ENCODE data around the gene CISD3. TPM values are rescaled to one million over a fixed set of nuclear protein-coding genes. Genes with fewer than 3 reads are reported as not detected.

CISD3 gene
- total and polyA plus RNA-seq, 2 donors (not counting 1 experiment from before 2014, with no cell fraction given) = 5.0 to 11.3 TPM

DNA sequence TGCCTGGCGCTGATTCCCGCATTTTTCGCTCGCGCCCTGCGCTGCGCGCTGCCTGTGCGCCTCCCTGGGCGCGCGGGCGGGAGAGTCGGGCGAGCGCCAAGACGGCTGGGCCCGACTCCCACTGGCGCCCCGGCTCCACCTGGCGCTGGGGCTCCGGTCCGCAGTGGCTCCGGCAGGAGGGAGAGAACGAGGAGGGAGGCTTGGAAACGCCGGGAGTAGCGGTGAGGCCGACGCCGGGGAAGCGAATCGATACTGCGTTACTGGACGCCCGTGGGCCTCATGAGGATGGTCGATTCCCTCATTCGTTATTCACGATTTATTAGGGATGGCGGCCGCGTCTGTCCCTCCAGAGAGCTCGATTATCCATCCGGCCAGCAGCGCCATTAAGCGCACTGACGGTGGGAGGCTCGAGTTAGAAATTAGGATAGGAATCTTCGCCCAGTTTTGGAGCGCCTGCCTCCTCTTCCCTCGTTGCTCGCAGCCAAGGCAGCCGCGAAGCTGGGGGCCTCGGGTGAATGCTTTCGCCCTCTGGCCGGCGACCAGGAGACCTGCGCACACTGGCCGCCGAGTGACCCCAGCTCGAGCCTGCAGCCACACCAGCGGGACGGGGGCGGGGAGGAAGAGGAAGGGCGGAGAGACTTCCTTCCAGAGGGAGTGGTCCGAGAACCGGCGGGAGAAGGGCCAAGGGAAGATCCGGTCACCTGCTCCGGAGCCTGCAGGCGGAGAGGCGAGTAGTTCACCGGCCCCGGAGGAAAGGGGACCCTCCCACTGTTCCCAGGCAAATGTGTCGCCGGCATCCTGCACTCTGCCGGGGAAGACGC lies 19.3 kb downstream of the CISD3 start:
- ATAC-seq (ENCODE audit: low read depth) (no peak), DNase-seq (peak; percentile 72)
- peaks cover 27% of the 10 kb centered on the region for H4K20me1 ChIP-seq (ENCODE audit: control insufficient read depth, insufficient read depth, low read length, poor library complexity, severe bottlenecking)
- H3K27ac ChIP-seq (ENCODE audit: low read length in 2 of 2) = no peak overlapping the region
- peaks cover 68 to 80% of the 10 kb centered on the region in 2 donors for H3K4me1 ChIP-seq (ENCODE audit: control insufficient read depth in 2 of 2, insufficient read depth in 2 of 2, low read length in 2 of 2)
- H3K9ac ChIP-seq (ENCODE audit: low read length) = peak overlapping the region; percentile 60
- peaks cover 0 to 50% (median 25%) of the 10 kb centered on the region in 4 experiments for H3K27me3 ChIP-seq (replicated peaks in 1 of 4; ENCODE audit: control extremely low read depth in 1 of 4, control insufficient read depth in 3 of 4, insufficient read depth in 4 of 4, low read length in 3 of 4)
- POLR2A ChIA-PET = interaction anchor here (0.6 kb wide), 1 partner anchor 44 kb away, joined by 6 read pairs; no protein-coding TSS in a partner anchor
- peaks cover 0 to 9% (median 0%) of the 10 kb centered on the region in 3 donors for H3K9me3 ChIP-seq (ENCODE audit: control extremely low read depth in 1 of 3, control insufficient read depth in 2 of 3, insufficient read depth in 1 of 3, low read length in 2 of 3)
- H3K27ac Mint-ChIP-seq = peak overlapping the region; percentile 21
- peaks cover 33% of the 10 kb centered on the region for H3K27me3 Mint-ChIP-seq
- CTCF ChIA-PET = interaction anchor here (0.6 kb wide), 1 partner anchor 13 kb away, joined by 3 read pairs; no protein-coding TSS in a partner anchor
- peaks cover 0 to under 1% of the 10 kb centered on the region in 2 experiments for H3K36me3 ChIP-seq (replicated peaks in 1 of 2; ENCODE audit: control extremely low read depth in 1 of 2, control insufficient read depth in 1 of 2, extremely low read depth in 1 of 2, insufficient read depth in 2 of 2, low read length in 1 of 2)
- no peak for TF ChIP-seq EZH2 (IDR thresholded peaks at IDR 0.05; ENCODE audit: borderline replicate concordance, insufficient read depth, low read depth, low read length, poor library complexity, severe bottlenecking)
- TF ChIP-seq, protein P1, sequence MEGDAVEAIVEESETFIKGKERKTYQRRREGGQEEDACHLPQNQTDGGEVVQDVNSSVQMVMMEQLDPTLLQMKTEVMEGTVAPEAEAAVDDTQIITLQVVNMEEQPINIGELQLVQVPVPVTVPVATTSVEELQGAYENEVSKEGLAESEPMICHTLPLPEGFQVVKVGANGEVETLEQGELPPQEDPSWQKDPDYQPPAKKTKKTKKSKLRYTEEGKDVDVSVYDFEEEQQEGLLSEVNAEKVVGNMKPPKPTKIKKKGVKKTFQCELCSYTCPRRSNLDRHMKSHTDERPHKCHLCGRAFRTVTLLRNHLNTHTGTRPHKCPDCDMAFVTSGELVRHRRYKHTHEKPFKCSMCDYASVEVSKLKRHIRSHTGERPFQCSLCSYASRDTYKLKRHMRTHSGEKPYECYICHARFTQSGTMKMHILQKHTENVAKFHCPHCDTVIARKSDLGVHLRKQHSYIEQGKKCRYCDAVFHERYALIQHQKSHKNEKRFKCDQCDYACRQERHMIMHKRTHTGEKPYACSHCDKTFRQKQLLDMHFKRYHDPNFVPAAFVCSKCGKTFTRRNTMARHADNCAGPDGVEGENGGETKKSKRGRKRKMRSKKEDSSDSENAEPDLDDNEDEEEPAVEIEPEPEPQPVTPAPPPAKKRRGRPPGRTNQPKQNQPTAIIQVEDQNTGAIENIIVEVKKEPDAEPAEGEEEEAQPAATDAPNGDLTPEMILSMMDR (IDR thresholded peaks at IDR 0.05) = no peak
- H3K4me1 Mint-ChIP-seq = peaks cover 53% of the 10 kb centered on the region
- 3% methylated on average over 79 of the region's 79 CpGs for WGBS (ENCODE audit: insufficient coverage)
- peak overlapping the region; percentile 94 for H3K4me3 Mint-ChIP-seq
- peak overlapping the region in 4 of 5 experiments; percentile 18 to 57 (median 42) for H3K4me3 ChIP-seq (ENCODE audit: control extremely low read depth in 1 of 5, extremely low read depth in 1 of 5, insufficient read depth in 1 of 5, low read depth in 2 of 5, low read length in 4 of 5)
- intact Hi-C loops (cut with micrococcal nuclease) = loop anchor here (5.0 kb wide), 1 partner anchor 192 kb away; no protein-coding TSS in a partner anchor
- H2AFZ ChIP-seq (ENCODE audit: insufficient read depth, low read depth, low read length, poor library complexity, severe bottlenecking) = peak overlapping the region; percentile 21
- peaks cover 24% of the 10 kb centered on the region for H3K79me2 ChIP-seq (ENCODE audit: control insufficient read depth, insufficient read depth, low read length)
- H3K4me2 ChIP-seq (replicated peaks; ENCODE audit: low read depth, low read length, poor library complexity, severe bottlenecking) = peak overlapping the region; percentile 79
- no peaks in the 10 kb centered on the region for H3K9me3 Mint-ChIP-seq (ENCODE audit: insufficient read depth)

GRCh38 chr17:38750044-38750311 lies 19.8 kb downstream of the CISD3 start:
- TF ChIP-seq EZH2 (IDR thresholded peaks at IDR 0.05; ENCODE audit: borderline replicate concordance, insufficient read depth, low read depth, low read length, poor library complexity, severe bottlenecking) = peak; percentile 51
- TF ChIP-seq, protein P1 (IDR thresholded peaks at IDR 0.05) = no peak
- H3K27ac Mint-ChIP-seq = no peak overlapping the region
- peaks cover 56% of the 10 kb centered on the region for H3K4me1 Mint-ChIP-seq
- H3K27me3 Mint-ChIP-seq = peaks cover 33% of the 10 kb centered on the region
- Histone ChIP-seq H3K79me2 (ENCODE audit: control insufficient read depth, insufficient read depth, low read length) (peaks cover 29% of the 10 kb centered on the region), H3K4me3 (ENCODE audit: control extremely low read depth in 1 of 5, extremely low read depth in 1 of 5, insufficient read depth in 1 of 5, low read depth in 2 of 5, low read length in 4 of 5) (peak overlapping the region in 4 of 5 experiments; percentile 18 to 57 (median 42)), H3K27ac (ENCODE audit: low read length in 2 of 2) (no peak overlapping the region), H2AFZ (ENCODE audit: insufficient read depth, low read depth, low read length, poor library complexity, severe bottlenecking) (peak overlapping the region; percentile 21), H4K20me1 (ENCODE audit: control insufficient read depth, insufficient read depth, low read length, poor library complexity, severe bottlenecking) (peaks cover 32% of the 10 kb centered on the region), H3K4me1 (ENCODE audit: control insufficient read depth in 2 of 2, insufficient read depth in 2 of 2, low read length in 2 of 2) (peaks cover 68 to 80% of the 10 kb centered on the region in 2 donors), H3K27me3 (replicated peaks in 1 of 4; ENCODE audit: control extremely low read depth in 1 of 4, control insufficient read depth in 3 of 4, insufficient read depth in 4 of 4, low read length in 3 of 4) (peaks cover 0 to 50% (median 25%) of the 10 kb centered on the region in 4 experiments), H3K9me3 (ENCODE audit: control extremely low read depth in 1 of 3, control insufficient read depth in 2 of 3, insufficient read depth in 1 of 3, low read length in 2 of 3) (peaks cover 0 to 9% (median 0%) of the 10 kb centered on the region in 3 donors), H3K9ac (ENCODE audit: low read length) (peak overlapping the region; percentile 60), H3K36me3 (replicated peaks in 1 of 2; ENCODE audit: control extremely low read depth in 1 of 2, control insufficient read depth in 1 of 2, extremely low read depth in 1 of 2, insufficient read depth in 2 of 2, low read length in 1 of 2) (peaks cover 0 to 5% of the 10 kb centered on the region in 2 experiments), H3K4me2 (replicated peaks; ENCODE audit: low read depth, low read length, poor library complexity, severe bottlenecking) (peak overlapping the region; percentile 79)
- H3K9me3 Mint-ChIP-seq (ENCODE audit: insufficient read depth) = no peaks in the 10 kb centered on the region
- CTCF ChIA-PET = no interaction called here
- intact Hi-C loops (cut with micrococcal nuclease) = loop anchor here (5.0 kb wide), 1 partner anchor 193 kb away; no protein-coding TSS in a partner anchor
- H3K4me3 Mint-ChIP-seq = peak overlapping the region; percentile 94
- DNase-seq (no peak), ATAC-seq (ENCODE audit: low read depth) (no peak)
- 7% methylated on average over 9 of the region's 12 CpGs for WGBS (ENCODE audit: insufficient coverage)
- POLR2A ChIA-PET = no interaction called here
